Stimulated activated naive CD8-positive, alpha-beta T cell treated with anti-CD3 and anti-CD28 coated beads, Interleukin-15, Interleukin-2, amounts not matched to agents 100 U/mL and 50 U/mL, for 24 hours (primary cell): ENCODE measurements around the gene CLDN11.

ENCODE experiments used
- ATAC-seq: fragments of 150-1000 bp; cut with Tn5 transposase; one replicate; pipeline ENCODE4 v1.10.0; 2021
- DNase-seq: peaks from one replicate; pipeline ENCODE4 v3.0.0; 2021

Gene CLDN11

GRCh38 chr3:170426240-170426797 is 7.7 kb downstream of the CLDN11 start:
- no peak for DNase-seq
- ATAC-seq: no peak

GRCh38 chr3:170428095-170428494 is 9.4 kb downstream of the CLDN11 start:
- ATAC-seq (no peak), DNase-seq (no peak)

DNA sequence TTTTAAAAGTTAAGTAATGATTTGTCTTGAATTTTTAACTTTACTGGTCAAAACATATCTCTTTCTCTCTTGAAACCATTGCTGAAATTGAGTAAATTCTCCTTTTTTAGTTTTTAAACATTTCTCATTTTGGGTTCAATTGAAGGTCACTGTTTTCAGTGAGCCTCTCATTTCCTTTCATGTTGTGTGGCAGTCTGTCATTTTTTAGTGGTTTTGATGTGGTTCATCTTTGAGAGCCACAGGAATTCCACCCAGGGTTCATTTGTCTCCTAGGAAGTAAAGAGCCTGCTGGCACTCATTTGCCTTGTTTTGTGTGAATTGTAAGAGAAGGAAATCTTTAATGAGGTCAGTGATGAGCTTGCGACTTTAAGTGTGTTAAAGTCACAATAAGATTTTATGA is 10.4 kb downstream of the CLDN11 start:
- no peak for DNase-seq
- peak; percentile 36 for ATAC-seq

DNA sequence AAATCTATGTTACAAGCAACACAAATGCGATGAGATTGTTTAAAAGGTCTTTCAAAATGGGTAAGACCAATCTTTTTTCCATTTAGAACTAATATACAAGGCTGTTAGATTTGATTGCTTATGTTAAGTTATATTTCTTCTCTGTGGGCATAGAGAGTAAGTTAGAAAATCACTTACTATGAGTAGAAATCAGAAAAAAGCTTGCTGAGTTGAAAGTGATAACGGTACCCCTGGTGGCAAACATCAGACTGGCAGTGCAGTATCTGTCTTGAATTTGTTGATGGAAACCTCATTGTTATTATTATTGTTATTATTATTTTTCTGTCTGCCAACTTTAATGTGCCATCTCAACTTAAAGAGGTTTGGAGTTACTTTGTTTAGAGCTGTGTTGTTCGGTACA is 12.4 kb downstream of the CLDN11 start:
- no peak for DNase-seq
- no peak for ATAC-seq

DNA sequence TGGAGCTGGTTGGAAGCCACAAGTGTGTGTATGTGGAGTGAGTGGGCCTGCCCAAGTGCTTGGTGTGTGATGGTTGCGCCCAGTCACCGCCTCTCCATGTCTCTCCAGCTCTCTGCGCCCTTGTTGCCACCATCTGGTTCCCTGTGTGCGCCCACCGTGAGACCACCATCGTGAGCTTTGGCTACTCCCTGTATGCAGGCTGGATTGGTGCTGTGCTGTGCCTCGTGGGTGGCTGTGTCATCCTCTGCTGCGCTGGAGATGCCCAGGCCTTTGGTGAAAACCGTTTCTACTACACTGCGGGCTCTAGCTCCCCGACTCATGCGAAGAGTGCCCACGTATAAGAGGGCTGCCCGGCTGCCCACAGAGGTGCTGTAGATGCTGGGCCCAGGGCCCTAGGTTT is 13.7 kb downstream of the CLDN11 start:
- DNase-seq: no peak
- ATAC-seq: no peak

DNA sequence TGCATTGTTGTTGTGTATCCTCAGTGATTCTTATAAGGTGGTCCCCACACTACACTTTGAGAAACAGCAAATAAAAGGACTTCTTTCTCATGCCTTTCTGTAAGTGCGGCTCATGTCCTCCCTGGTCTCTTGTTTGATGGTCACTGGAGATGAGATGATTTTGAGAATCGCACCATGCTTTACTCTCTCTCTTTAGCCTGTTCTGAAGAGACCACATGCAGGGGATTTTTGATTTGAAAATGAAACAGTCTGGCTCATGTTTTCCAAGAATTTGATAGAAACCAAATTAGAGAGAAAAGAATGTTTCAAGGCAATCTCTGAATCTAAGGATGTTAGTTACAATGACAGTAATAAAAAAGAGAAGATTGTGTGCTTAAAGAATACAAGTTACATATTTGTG is 18.0 kb downstream of the CLDN11 start:
- DNase-seq: no peak
- ATAC-seq: no peak

GRCh38 chr3:170437176-170437575 is 18.5 kb downstream of the CLDN11 start:
- DNase-seq: no peak
- ATAC-seq: no peak

DNA sequence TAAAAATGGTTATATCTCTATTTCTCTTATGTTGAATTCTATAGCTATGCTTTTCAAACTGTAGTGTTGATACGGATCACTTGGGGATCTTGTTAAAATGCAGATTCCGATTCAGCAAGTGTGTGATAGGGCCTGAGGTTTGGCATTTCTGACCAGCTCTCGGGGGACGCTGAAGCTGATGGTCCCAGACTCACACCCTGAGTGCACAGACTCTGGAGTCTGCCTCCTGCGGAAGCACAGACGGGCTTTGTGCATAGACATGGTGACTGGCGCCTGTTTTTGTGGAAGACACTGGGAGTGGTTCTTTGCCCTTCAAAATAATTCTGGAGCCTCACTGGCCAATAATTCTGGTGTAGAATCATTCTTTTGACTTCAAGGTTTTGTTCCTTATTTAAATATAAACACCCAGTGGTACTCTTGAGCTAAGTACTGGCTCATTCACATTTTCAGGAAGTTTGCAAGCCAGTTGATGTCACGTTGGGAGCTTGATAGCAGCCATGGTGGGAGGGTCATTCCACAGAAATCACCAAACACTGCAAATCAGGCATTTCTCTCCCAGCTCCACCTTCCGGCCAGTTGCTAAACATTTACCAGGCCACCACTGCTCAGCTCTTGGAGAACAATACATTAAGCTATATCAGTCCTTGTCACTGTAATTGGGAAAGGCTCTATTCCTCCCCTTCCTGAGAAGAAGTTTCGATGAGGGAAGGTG is 19.2 kb downstream of the CLDN11 start:
- DNase-seq (no peak), ATAC-seq (no peak)

DNA sequence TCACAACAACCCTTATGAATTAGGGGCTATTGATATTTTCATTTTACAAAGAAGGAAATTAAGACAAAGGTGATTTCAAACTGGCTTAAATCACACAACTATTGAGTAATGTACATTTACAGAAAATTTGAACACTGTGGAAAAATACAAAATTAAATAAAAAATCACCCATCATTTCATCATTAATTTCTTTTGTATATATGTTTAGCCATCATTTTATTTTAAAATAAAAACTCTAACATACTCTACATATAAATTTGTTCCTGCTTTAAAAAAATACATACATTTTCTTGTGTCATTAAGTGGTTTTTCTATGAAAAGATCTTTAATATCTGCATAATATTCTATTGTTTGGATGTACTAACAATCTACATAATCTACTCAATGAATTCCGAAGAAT is 20.2 kb downstream of the CLDN11 start:
- DNase-seq (no peak), ATAC-seq (no peak)

- DNase-seq (no peak), ATAC-seq (peak; percentile 45)
These were observed 21.7 kb downstream of the CLDN11 start for GRCh38 chr3:170440344-170440743.

DNA sequence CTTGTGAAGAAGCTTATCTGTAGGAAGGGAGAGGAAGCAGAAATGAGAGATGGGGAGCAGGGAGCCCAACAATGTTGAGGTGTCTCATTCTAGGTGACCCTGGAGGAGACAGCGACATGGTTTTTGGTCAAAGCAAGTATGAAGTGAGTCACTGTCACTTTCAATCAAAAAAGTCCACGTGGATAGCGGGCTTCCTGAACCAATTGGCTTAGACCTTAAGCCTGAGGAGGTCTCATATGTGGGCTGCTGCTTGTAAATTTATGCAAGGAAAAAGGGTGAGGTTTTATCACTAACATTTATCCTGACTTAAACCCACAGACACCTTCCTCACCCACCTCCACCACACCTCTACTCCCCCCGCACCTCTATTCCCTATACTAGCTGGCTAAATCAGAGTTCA is 22.7 kb downstream of the CLDN11 start:
- ATAC-seq: peak; percentile 60
- no peak for DNase-seq

- ATAC-seq: no peak
- no peak for DNase-seq
These were observed 24.3 kb downstream of the CLDN11 start for GRCh38 chr3:170442947-170443346.

GRCh38 chr3:170443457-170443856 is 24.8 kb downstream of the CLDN11 start:
- DNase-seq (no peak), ATAC-seq (no peak)

GRCh38 chr3:170448584-170448983 is 29.9 kb downstream of the CLDN11 start:
- no peak for ATAC-seq
- DNase-seq: no peak

DNA sequence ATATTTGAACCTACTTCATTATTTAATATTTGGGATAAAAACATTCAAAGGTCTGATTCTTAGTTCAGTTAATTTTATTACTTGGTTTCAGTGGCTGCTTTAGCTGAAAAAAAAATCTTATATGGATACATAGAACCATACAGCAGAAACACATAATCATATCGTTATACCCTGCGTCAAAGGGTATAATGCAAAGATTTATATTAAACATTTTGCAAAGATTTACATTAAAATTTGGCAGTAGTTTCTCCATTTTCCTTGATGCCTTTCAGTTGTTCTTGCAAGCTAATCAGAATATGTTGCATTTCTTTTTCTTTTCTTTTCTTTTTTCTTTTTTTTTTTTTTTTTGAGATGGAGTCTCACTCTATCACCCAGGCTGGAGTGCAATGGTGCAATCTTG is 31.4 kb downstream of the CLDN11 start:
- no peak for DNase-seq
- ATAC-seq: no peak

DNA sequence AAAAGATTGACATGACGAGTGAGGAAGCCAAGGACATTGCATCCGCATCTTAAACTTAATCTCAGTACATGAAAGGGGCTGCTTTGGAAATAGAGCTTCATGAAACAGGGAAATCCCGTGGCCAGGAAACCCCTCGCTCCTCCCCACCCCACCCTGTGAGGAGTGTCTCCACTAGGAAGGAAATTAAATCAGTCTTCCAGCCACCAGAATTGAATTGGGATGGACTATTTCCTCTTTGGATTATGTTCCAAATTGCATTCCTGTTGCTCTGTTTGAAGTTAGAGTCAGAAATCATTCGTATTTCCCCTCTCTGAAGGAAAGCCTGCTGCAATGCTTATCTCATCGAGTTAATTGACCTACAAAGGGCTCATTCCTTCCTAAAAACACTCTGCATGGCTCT is 35.8 kb downstream of the CLDN11 start:
- no peak for ATAC-seq

DNA sequence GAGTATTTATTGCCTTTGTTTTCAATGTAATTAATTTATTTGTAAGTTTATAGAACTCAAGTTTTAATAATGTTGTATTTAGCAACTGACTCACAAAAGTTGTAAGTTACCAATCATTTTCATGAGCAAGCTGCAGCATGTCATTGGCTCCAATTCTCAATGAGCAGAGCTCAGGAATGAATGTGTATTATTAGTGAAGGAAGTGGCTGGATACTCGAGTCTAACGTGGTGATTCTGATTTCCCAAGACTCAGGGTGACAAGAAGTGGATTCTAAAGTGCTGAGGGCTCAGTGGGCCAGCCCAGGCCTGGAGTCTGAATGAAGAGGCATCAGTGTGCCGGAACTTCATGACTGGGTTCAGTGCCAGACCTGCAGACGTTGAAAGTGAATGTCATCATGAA is 39.6 kb downstream of the CLDN11 start:
- DNase-seq: no peak
- no peak for ATAC-seq

More for the DNA sequence above, 35.8 kb downstream of the CLDN11 start:
- no peak for DNase-seq

- ATAC-seq (no peak), DNase-seq (no peak)
These were observed 44.3 kb downstream of the CLDN11 start for GRCh38 chr3:170463011-170463410.

DNA sequence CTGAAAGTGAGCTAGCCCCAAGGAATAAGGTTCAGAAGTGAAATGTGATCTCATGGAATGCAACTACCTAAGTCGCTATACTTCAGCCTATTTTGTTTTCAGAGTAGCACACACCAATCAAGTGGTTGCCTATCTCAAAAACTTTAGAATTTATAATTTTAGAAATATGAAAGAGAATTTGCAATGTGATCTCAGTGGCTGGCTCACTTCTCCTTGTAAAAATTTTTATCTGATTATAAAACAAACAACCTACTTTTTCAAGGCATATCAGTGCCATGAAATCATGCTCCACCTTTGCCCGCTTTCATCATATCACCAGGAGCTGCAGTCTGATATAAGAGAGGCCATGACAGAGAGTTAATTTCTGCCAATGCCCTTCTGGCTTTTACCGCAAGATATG is 47.3 kb downstream of the CLDN11 start:
- DNase-seq (no peak), ATAC-seq (no peak)

- no peak for DNase-seq
- no peak for ATAC-seq
These were observed 48.3 kb downstream of the CLDN11 start for GRCh38 chr3:170467007-170467406.

DNA sequence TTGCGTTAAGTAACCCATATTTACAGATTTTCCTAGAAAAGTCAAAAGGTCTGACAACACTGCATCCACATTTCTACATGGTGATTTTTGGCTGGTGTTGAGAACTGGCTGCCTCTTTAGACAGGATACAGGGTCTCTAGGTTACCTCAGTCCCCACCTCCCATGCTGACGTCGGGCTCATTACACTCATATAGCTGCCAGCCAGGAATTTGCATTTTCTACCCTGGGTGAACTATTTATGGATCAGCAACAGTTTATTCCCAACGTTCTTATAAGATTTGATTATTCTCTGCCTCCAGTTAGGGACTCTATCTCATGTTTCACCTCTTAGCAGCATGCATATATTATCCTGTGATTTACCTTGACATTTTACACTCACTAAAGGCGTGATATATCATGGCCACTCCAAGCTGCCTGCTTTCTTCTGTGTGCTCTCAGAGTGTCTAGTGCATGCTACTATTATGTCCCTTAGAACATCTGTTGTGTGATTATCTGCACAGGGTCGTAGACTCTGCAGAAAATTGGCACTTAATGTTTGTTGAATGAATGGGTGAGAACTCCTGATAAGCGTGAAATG is 49.0 kb downstream of the CLDN11 start:
- DNase-seq (no peak), ATAC-seq (no peak)

DNA sequence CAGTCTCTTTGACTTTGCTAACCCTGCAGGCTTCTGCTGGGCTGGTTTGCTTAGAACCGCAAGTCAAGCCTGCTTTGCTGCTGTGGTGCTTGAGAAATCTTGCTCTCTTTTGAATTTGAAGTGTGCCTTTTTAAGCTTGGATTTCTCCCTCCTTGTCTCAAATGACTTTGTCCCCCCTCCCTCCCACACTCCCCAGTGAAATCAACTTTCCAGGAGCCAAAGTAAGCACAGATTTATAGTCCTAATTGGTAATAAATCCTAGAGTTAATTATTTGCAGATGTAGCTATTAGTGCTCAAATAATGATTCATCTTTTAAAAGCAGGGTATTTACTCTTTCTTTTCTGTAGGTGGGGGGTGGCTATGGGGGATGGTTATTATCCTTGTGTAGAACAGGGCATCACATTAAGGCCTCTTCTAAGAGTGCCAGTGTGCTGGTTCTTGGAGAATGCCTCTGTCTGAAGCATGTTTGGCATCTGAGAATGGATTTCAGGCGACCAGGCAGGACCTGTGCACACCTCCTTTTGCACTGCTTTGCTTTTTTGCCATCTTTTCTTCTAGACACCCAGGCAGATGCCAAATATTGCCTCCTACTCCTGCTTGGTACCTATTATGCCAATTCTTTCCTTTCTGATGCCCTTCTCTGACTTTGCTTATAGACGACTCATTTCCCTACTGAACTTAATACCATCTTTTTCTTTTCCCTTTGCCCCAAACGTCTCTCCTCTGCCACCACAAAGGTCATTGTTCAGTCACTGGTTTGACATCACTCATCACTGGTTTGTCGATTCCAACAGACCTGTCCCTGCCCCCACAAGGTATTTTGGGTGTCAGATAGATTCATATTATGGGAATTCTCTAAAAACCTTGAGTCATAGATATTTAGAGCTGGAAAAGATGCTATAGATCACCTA is 50.7 kb downstream of the CLDN11 start:
- DNase-seq: no peak
- peak; percentile 78 for ATAC-seq
